Activated CD8-positive, alpha-beta memory T cell treated with anti-CD3 and anti-CD28 coated beads for 24 hours (primary cell): ENCODE results near the gene MON1B.
"Not testable (repeated sequence)": the region's sequence is repeated elsewhere in the genome, so short reads cannot be mapped to it uniquely, and the experiment has no call there.

ENCODE experiments used
- DNase-seq: peaks from one replicate; pipeline ENCODE4 v3.0.0-alpha.2; 2020

Gene MON1B

GRCh38 chr16:77199211-77199610 lies 8.2 kb downstream of the MON1B start, which contains the start of gene SYCE1L:
Gene SYCE1L (plus strand): TSS chr16:77199408. CDS start chr16:77199452, 44 bp downstream.
- DNase-seq = no peak

GRCh38 chr16:77206533-77206932 lies 15.5 kb downstream of the MON1B start:
- no peak for DNase-seq

- DNase-seq = no peak
Measured at GRCh38 chr16:77207030-77207429, 16.0 kb downstream of the MON1B start.

- DNase-seq = no peak
Measured at GRCh38 chr16:77208382-77208781, 17.4 kb downstream of the MON1B start.

GRCh38 chr16:77211880-77212740 lies 21.1 kb downstream of the MON1B start:
- DNase-seq = peak; percentile 87

- DNase-seq = peak; percentile 88
Measured at GRCh38 chr16:77212741-77213541, 22.0 kb downstream of the MON1B start.

- no peak for DNase-seq
Measured at GRCh38 chr16:77213542-77214106, 22.6 kb downstream of the MON1B start.

- no peak for DNase-seq
Measured at GRCh38 chr16:77214411-77215138, 23.6 kb downstream of the MON1B start.

- no peak for DNase-seq
Measured at GRCh38 chr16:77219437-77219836, 28.4 kb downstream of the MON1B start.

- DNase-seq = no peak
Measured at GRCh38 chr16:77220427-77220826, 29.4 kb downstream of the MON1B start.

GRCh38 chr16:77221482-77221881 lies 30.5 kb downstream of the MON1B start:
- no peak for DNase-seq

- no peak for DNase-seq
Measured at GRCh38 chr16:77223184-77223583, 32.2 kb downstream of the MON1B start.

- no peak for DNase-seq
Measured at GRCh38 chr16:77225182-77225581, 34.2 kb downstream of the MON1B start.

- no peak for DNase-seq
Measured at GRCh38 chr16:77227745-77228144, 36.8 kb downstream of the MON1B start.

- DNase-seq = no peak
Measured at GRCh38 chr16:77231047-77231446, 40.1 kb downstream of the MON1B start.

GRCh38 chr16:77233799-77234519 lies 43.0 kb downstream of the MON1B start:
- DNase-seq = no peak

- DNase-seq = no peak
Measured at GRCh38 chr16:77234611-77235010, 43.6 kb downstream of the MON1B start.

GRCh38 chr16:77236063-77236511 lies 45.1 kb downstream of the MON1B start:
- peak; percentile 96 for DNase-seq

GRCh38 chr16:77238593-77238992 lies 47.6 kb downstream of the MON1B start:
- no peak for DNase-seq

- not testable (repeated sequence) for DNase-seq
Measured at GRCh38 chr16:77242471-77242870, 51.5 kb downstream of the MON1B start.

GRCh38 chr16:77246150-77246549 lies 55.2 kb downstream of the MON1B start:
- DNase-seq = no peak

- no peak for DNase-seq
Measured at GRCh38 chr16:77250400-77250799, 59.4 kb downstream of the MON1B start.
